NCI-H187 treated with DMSO at 0.1 percent for 48 hours (cell line): ENCODE measurements around the gene GMPPA.

Experiments
- DNase-seq: peaks from one replicate; lab custom pipeline; 2025; lab: John Stamatoyannopoulos, UW

Gene GMPPA

GRCh38 chr2:219486380-219486959 lies 12.2 kb upstream of the GMPPA start:
- DNase-seq: no peak

DNA sequence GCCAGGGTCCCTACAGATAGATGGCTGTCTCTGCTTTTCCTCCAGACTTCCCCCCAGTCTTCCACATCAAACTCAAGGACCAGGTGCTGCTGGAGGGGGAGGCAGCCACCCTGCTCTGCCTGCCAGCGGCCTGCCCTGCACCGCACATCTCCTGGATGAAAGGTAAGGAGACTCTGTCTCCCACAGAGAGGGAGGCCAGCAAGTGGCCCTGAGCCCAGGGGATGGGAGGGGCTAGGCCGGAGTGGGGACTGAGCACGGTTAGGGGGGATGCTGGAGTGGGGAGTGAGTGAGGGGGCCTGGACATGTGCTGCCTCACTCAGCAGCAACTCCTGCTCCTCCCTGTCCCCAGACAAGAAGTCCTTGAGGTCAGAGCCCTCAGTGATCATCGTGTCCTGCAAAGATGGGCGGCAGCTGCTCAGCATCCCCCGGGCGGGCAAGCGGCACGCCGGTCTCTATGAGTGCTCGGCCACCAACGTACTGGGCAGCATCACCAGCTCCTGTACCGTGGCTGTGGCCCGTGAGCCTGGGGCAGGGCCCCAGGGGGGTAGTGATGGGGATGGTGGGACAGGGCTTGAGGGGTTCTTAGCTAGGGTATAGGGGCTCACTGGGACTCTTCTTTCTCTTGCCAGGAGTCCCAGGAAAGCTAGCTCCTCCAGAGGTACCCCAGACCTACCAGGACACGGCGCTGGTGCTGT lies 10.4 kb upstream of the GMPPA start:
- DNase-seq: no peak

GRCh38 chr2:219488844-219489194 lies 9.9 kb upstream of the GMPPA start:
- no peak for DNase-seq

- no peak for DNase-seq
Measured at GRCh38 chr2:219489315-219489714, 9.4 kb upstream of the GMPPA start.

- DNase-seq: no peak
Measured at GRCh38 chr2:219490186-219490585, 8.5 kb upstream of the GMPPA start.

- no peak for DNase-seq
Measured at GRCh38 chr2:219490600-219491130, 8.0 kb upstream of the GMPPA start.

DNA sequence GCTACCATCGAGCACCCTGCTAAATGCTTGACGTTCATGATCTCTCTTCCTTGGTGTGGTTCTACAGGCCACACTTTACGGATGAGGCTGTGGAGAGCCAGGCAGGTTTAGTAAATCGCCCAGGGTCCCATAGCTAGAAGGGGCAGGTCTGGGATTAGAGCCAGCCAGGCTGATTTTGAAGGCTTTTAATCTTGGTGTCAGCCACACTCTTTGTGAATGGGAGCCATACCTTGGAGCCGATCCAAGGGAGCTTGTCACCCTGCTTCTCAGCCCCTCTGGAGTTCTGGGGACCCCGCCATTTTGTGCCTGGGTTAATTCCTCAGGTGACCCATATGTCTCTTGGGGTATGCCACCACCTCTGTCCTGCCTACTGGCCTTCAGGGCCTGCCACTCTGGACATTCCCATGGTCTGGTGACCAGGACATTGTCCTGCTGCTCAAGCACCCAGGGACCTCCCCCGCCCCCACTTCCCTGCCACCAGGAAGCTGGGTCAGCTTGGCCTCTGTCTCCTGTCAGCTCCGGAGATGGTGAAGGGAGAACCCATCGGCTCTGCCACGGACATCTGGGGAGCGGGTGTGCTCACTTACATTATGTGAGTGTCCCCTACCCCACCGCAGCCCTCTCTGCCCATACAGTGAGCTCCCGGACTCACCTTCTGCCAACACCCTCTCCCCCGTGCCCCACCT lies 7.3 kb upstream of the GMPPA start:
- DNase-seq: no peak

GRCh38 chr2:219492575-219492974 lies 6.1 kb upstream of the GMPPA start:
- no peak for DNase-seq

DNA sequence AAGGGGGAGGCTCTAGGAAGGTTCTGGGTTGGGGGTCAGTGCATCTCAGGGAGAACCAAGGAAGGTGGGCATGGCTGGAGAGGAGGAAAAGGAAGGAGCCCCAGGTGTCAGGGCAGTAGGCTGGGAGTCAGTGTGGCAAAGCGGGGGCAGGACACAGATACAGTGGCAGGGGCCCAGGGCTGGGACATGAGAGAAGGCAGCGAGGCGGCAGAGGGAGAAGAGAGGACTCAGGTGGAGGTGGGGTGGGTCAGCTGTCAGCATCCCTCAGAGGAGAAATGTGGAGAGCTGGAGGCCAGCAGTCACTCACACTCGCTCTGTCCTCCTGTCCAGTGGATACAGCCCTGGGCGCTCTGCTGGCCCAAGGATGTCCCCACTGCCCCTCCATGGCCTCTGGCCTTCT lies 5.6 kb upstream of the GMPPA start:
- no peak for DNase-seq

DNA sequence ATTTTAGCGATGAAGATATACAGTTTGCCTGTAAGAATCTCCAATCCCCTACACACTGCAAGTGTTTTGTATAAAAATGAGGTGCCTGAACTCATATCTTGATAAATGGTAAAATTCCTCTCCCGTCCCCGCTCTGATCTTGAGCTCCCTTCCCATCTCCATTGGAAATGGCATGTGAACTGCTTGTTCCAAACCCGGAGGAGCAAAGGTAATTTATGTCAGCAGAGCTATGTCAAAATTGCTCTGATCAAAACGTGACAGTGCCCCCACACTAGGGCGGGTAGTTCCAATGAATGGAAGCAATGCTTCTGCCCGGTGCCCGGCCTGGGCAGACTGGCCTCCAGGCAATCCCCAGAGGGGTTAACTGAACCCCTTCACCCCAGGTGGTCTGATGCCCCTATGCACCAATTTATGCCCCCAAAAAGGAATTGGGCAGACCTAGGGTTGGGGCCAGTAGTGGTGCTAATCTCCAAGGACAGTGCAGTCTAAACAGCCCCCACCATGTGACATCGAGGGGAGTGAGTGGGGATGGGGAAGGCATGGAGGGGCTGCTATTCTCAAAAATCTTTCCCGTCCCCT lies 3.6 kb upstream of the GMPPA start:
- no peak for DNase-seq

DNA sequence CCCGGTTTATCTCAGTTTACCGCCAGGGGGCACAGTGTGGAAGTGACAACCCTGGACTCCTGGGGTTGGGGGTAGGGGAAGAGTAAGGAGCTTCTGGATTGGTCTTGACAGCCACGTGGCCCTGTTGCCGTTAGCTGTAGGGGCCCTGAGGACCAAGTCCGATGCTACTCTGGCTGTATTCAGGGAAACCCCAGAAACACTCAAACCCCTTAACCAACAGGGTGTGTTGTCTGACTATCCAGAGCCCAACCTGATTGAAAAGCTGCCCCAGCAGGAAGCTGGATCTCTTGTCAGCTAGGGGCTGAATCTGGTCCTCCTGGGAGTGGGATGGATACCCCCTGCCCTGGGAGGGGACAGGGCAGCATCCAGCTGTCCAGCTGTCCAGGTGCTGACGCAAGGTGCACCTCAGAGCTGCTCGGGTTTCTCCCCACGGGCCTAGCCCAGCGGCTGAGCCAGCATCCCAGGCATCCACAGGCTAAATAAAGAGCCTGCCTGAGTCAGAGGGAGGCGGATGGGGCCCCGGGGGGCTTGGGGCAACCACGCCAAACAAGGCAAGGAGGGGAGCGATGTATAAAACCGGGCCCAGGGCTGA lies 3.1 kb upstream of the GMPPA start:
- no peak for DNase-seq

- DNase-seq: no peak
Measured at GRCh38 chr2:219496247-219496824, 2.4 kb upstream of the GMPPA start.

- DNase-seq: no peak
Measured at GRCh38 chr2:219496825-219497494, 1.7 kb upstream of the GMPPA start.

- DNase-seq: no peak
Measured at GRCh38 chr2:219497495-219498279, 1.0 kb upstream of the GMPPA start.

DNA sequence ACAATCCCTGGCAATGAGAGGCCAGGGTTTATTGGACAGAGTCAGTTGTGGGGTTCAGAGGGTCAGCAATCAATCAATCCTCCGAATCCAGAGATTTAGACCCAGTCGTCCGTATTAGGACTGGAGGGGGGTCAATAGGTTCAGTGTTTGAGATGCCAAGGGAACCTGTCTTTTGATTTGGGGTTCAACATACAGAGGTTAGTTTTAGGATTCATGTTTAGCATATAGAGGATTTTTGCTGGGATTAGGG lies 292 bp downstream of the GMPPA start:
- no peak for DNase-seq

- no peak for DNase-seq
Measured at GRCh38 chr2:219499555-219499954, 864 bp downstream of the GMPPA start.

DNA sequence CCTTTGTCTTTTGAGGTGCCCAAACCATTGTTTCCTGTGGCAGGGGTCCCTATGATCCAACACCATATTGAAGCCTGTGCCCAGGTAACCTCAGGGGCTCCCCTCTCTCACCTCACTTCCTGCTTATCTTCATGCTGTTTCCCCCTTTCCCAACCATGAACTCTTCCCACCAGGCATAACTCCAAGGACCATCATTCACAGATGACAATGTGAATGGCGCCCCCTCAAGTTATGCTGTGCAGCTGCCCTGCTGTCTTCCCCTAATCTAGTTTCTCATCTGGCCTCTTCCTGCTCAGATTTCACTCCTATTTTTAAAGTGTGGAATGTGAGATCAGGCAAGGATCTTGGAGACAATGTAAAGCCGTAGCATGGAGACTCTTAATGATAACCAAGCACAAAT lies 1.4 kb downstream of the GMPPA start:
- DNase-seq: no peak

- no peak for DNase-seq
Measured at GRCh38 chr2:219501849-219502248, 3.2 kb downstream of the GMPPA start.

DNA sequence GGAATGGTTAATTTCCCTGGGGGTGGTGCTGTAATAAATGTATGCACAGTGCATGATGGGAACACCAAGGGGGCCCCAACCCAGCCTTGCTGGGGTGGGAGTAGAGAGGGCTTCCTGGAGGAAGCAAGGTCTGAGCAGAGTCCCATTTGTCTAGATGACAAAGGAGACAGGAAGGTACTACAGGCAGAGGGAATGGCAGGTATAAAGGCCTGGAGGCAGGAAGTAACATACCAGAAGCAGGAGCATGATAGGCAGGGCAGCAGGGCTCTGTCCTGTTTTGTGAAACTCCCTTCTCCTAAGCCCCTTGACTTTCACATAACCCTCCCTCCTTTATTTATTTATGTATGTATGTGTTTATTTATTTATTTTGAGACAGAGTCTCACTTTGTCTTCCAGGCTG lies 3.9 kb downstream of the GMPPA start:
- DNase-seq: no peak

DNA sequence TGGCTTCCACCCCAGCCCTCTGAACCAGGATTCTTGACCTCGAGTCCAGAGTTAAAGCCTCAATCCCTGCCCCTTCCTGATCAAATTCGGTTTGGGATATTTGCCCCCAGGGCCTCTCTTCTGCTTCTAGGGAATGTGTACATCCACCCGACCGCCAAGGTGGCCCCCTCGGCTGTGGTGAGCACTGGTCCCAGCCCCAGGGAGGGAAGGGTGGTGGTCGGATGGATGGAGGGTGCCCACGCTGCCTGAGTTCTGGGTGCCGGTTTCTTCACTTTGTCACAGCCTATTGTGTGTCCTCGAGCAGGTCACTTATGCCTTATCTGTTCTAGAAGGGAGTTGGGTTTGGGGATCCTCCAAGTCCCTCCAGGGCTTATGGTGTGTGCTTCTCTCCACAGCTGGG lies 6.9 kb downstream of the GMPPA start:
- DNase-seq: no peak

DNA sequence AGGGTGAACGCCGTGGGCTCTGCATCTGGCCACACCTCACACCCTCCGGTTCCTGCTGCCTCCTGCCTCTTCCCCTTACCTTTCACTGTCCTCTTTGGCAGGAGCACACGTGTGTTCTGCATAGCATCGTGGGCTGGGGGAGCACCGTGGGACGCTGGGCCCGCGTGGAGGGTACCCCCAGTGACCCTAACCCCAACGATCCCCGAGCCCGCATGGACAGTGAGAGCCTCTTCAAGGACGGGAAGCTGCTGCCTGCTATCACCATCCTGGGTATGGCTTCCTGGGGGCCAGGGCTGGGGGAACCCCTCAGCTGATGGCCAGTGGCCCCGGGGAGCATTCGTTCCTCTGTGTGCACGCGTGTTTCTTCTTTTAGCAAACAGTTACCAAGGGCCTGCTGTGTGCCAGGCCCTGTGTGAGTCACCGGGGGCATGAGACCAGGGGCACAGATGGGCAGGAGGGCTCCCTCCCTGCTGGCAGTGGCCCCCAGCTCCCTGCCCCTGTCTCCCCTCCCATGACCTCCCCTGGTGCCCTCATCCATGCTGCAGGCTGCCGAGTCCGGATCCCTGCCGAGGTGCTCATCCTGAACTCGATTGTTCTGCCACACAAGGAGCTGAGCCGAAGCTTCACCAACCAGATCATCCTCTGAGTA lies 7.6 kb downstream of the GMPPA start:
- no peak for DNase-seq
